A549 treated with Hydrocortisone at 1 μM for 4 hours (cell line): Measurements from ENCODE around the gene CHPT1. TPM values are rescaled to one million over a fixed set of nuclear protein-coding genes. Genes with fewer than 3 reads are reported as not detected.

Experiments
- total RNA-seq: library from RNA; stranded (reverse); fragments of 200-300 nt; extraction: Qiagen RNA extraction; gene quantifications from 5 replicates; pipeline ENCODE4 v1.2.3, GENCODE V29; 2022

CHPT1 gene
- total RNA-seq: 53.2 to 72.6 TPM (median 68.1 TPM) in 5 replicates

GRCh38 chr12:101697197-101697929, at the start of gene CHPT1:
TSS of gene CHPT1 (plus strand) at chr12:101697640. CDS start at chr12:101697862, 222 bp downstream.

GRCh38 chr12:101738920-101739665, 41.7 kb downstream of the CHPT1 start, which contains the start of gene SYCP3:
TSS of gene SYCP3 (minus strand) at chr12:101739462. CDS start at chr12:101737935, 1,527 bp downstream.

Other genes starting within 250 kb of the CHPT1 start
- gene SPIC, start 222.3 kb upstream of the CHPT1 start, total RNA-seq: not detected in 5 replicates
- gene MYBPC1, start 102.7 kb upstream of the CHPT1 start, total RNA-seq: not detected in 5 replicates
- gene SYCP3, start 41.8 kb downstream of the CHPT1 start, total RNA-seq: 0.18 TPM in 1 of 5 replicates, not detected in the others
- gene GNPTAB, start 133.3 kb downstream of the CHPT1 start, total RNA-seq: 10.7 to 16.2 TPM (median 13.5 TPM) in 5 replicates
- gene DRAM1, start 179.9 kb downstream of the CHPT1 start, total RNA-seq: 17.5 to 23.4 TPM (median 19.2 TPM) in 5 replicates